RCC 7860 (cell line): ENCODE data around the gene SMURF2.

Source experiments
- DNase-seq: peaks from one replicate; pipeline ENCODE4 v3.0.0-alpha.2; 2015; ENCODE audit warnings: low spot score
- FAIRE-seq: peaks from 2 replicates; lab custom pipeline; 2012; peaks lifted over from hg19 to GRCh38; lab: Jason Lieb, UNC

Gene SMURF2

DNA sequence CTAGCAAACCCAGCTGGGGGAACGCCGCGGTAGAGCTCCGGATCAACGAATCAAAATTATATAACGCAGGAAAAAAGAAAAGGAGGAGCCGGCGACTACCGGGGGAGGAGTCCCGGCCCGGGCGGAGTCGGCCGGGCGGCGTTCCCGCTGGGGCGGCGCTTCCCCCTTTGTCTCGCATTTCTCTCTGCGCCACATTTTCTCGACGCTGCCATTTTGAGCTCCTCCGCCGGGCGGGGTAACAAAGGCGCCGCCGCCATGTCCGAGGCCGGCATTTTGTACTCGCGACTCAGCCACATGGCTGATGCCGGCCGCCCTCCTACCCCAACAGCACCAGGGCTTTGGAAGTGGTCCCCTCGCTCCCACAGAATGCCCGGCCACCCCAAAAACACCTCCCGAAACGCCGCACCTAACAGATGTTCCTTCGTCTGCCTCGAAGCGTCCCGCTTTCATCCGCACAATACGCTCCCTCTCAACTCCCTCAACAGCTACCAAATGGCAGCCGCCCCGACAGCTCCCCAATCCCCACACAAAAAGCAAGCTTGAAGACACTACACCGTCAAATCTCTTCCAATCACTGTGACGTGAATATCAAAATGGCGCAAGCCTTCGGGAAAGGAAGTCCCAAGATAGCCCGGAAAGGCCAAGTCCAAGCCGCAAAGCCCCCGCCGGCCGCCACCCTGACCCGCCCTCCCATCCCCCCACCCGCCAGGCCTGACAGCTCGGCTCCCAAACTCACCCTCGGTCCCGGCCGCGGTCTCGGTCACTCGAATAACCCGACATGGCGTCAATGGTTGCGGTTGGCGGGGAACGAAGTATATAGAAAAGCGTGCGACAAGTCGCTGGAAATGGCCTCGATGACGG is 156.5 kb downstream of the SMURF2 start:
- peak; percentile 72 for DNase-seq
- no peak for FAIRE-seq

DNA sequence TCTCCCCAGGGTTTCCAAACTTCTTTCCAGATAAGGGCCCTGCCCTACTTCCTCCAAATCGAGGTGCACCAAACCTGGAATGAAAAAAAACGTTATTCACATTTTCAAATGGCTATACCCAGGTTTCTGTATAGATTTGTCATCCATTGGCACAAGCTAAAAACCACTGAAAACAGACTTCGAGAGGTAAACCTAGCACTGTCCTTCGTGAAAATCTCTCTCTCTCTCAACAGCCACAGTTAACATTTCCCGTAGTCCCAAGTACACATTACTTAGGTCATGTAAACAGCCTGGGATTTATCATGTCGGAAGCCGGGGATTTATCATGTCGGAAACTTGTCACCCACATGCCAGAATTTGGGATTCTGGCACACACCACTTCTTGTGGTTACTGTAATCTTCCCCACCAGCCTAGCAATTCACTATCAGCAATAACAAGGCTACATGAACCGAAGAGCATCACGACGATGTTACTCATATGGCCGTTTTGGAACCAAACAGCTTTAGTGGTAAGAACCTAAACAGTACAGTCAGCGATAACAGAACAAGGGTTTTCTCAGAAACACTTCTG is 157.3 kb downstream of the SMURF2 start:
- FAIRE-seq: no peak

DNA sequence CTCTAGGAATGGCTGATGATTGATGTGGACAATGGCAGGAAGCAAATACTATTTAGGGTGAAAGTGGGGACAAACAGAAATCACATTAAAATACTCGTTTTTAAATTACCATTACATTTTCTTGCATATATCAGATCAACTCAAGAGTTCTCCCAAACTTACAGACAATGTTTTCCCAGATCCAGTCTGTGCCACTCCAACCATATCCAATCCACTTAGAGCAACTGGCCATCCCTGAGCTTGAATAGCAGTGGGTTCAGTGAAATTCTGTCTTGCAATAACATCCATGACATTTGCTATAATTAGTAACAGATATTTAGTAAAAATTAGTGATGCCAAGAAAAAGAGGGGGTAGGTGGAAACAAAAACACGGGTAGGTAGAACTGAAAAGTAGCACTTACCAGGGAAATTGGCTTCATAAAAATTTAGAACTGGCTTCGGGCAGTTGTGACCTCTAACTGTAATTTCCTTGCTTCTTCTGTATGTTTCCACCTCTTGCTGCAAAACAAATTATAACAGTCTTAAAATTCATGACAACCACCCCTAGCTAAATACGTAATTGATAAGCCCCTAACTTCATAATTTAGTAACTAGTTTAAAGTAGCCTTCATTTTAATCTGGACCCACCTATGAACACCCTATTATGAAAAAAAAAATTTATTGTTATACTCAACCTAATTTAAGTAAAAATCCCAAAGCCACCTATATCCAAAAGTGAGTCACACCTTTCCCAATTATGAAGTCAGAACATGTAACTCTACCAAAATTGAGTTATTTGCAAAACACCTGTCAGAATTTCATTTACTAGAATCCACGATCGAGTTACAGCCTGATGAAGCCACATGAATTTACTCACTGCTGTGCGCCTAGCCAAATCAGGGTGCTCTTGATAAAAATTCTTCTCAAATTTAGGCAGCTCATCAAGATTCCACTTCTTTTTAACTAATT is 158.0 kb downstream of the SMURF2 start:
- FAIRE-seq: no peak
- DNase-seq: no peak

More for the DNA sequence above, 157.3 kb downstream of the SMURF2 start:
- DNase-seq: no peak

DNA sequence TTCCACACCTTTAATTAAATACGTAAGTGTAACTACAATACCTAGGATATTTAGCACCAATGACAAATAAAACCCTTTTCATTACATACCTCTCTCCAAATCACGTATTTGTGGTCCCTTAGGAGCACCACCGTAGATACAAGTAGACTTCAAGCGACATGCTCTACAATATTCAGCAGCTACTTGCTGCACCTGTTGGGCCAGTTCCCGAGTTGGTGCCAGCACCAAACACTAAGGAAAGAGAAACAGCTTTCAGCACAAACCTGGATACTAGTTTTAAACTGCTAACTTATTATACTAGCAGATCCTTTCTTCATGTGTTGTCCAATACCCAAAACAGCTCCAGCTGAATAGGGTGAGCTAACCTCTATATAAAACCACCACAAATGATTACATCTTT is 158.8 kb downstream of the SMURF2 start:
- DNase-seq (no peak), FAIRE-seq (no peak)

DNA sequence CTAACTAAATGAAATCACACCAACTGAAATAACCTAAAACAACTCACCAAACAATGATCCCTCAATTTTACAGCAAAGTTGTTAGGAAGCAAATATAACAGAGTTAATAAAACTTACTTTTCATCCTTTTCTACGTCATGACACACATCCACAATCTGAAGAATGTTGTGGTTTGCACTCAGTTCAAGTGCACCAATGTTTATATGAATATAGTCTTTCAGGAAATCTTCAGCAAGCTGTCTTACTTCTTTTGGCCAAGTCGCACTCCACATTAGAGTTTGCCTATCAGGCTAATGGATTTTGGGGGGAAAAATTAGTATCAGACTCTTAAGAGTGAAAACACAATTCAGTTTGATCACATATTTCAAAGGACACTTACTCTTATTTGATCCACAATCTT is 159.3 kb downstream of the SMURF2 start:
- no peak for DNase-seq
- FAIRE-seq: no peak

DNA sequence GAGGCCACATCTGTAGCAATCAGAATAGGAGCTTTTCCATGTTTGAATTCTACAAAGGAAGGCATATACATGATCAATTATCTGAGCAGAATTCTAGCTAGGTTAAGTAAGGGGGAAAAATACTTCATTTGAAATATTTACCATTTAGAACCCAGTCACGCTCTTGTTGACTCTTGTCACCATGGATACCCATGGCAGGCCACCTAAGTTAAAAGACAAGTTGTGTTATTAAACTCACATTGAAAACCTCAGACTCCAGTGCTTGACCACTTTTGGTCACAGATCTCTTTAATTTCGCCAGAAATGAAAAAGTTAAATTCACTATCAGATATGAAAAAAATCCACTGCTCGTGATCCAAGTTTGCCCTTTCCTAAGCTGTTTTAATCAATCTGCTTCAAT is 160.1 kb downstream of the SMURF2 start:
- no peak for FAIRE-seq
- DNase-seq: no peak

DNA sequence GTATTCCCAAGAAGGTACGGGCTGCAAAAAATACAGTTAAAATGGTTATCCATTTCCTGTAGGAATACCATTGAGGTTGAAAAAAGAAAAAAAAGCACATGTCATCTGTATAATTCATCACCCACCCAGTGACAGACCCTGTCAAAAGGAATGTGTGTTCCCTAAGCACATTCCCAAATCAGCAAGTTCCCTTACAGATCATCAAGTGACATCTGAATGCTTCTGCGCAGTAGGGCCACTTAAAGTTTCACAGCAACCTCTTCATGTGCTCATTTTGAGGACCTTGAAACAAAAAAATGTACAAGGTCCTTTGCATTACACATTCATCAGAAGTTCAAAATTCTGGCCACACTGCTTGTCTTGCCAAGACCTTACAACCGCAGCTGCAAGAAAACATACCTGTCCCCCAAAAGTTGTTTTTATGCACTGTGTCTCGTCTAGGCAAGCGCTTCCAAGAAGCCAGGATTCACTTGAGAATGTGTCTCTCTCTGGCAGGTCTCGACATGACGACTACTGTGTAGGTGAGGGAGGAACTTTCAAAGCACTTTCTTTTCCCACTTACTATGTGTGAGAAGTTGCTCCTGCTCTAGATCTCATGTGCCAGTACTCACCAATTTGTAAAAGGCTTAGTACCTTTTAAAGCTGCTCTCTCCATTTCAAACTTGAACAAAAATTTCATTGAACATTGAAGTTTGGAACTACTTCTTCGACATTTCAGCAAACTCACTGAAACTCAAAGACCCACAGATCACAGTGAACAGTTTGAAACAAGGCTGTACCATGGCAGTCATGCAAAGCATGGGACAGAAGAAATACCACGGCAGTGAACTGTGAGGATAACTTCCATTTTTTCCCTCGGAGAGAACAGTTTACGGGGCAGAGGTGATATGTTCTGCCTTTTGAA is 161.0 kb downstream of the SMURF2 start:
- no peak for DNase-seq
- FAIRE-seq: no peak

DNA sequence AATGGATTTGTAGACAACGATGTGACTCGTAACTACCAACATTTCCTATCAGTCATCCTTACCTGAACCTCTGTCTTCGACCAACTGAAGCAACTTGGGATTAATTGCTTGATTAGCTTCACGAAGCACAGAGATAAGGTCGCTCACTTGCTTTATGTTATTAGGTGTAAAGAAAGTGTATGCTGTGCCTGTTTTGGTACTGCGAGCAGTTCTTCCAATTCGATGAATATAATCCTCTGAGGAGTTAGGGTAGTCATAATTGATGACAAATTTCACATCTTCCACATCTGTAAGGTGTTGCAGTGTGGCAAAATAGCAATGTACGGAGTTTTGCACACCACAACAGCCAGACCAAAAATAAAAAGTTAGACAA is 161.6 kb downstream of the SMURF2 start:
- DNase-seq: no peak
- FAIRE-seq: no peak

DNA sequence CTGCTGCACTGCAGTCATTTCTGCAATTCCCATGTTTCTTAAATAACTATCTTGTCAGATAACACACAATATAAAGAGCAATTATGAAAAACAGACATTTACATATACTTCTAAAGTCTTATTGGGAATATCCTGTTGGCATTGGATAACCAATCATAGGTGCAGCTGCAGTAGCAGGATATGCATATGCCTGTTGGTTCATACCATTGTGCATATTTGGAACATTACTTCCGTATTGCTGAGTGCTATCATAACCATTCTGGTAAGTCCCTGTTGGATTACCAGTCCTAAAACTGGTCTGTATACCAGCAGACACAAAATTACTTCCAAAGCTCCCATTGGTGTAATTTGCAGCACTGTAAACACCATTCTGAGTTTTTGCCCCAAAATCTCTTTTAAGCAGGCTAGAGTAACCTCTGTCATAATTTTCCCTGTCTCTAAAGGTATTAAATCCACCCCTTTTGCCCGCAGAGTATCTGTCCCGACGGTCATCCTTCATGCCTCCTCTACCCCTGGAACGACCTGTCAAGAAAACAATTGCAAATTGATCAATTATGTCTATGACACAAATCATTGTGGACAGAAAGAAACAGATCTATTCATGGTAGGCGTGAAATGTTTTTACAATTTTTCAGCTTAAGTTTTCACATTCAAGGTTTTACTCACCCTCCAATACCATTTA is 162.2 kb downstream of the SMURF2 start:
- no peak for DNase-seq
- FAIRE-seq: no peak

DNA sequence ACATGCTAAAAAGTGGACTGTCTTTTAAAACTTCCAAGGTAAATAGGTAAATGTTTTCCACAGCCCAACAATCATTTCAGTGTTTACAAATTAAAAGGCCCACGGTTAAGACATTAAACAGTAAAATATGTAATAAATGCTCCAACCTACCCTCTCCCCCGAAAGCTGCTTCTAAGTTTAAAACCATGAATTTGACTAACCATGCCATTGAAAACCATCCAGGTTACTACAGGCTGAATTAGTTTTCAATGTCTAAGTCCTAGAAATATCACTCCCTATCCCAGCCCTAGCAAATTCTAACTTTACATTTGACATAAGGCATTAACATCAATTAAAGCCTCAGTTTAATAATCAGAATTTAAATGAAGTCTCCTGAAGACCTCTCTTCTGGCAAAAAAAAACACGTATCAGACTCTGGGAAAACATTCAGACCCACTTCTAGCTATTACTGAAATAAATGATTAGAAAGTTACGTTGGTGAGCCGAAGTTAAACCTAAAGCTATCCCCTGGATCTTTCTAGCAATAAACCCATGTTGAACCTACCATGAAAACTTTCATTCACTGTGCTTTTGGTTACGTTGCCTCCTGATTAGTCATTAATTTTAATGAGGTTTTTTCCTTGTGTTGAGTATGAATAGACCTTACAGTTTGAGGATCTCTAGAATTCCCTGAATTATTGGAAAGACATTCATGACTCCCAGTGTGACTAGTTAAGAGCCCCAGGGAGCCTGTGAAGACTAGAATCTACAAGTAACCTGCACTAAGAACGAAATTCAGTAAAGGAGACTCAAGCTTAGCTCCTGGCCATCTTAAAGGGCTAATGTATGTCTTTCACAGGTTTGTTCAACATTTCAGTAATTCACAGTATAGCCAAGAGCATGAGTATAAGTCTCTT is 163.6 kb downstream of the SMURF2 start:
- DNase-seq (no peak), FAIRE-seq (no peak)

DNA sequence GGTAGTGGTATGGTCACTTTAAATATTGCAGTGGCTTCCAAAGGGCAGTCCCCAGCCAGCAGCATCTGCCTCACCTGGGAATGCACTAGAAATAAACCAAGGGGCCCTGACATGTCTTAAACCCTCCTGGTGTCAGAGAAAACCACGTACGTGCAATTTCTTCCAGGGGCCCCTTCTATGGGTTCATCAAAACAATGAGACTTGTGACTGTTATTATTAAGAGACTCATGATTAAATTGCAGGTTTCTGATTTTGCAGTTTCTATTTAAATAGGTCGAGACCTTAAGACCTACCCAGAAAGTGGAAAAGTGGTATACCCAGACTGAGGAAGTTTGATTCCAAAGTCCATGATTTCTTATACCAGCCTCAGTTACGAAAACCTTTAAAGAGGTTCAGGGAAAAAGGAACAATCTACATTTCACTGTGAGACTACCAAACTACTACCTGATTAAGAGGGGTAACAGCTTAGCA is 164.5 kb downstream of the SMURF2 start:
- no peak for DNase-seq
- no peak for FAIRE-seq

DNA sequence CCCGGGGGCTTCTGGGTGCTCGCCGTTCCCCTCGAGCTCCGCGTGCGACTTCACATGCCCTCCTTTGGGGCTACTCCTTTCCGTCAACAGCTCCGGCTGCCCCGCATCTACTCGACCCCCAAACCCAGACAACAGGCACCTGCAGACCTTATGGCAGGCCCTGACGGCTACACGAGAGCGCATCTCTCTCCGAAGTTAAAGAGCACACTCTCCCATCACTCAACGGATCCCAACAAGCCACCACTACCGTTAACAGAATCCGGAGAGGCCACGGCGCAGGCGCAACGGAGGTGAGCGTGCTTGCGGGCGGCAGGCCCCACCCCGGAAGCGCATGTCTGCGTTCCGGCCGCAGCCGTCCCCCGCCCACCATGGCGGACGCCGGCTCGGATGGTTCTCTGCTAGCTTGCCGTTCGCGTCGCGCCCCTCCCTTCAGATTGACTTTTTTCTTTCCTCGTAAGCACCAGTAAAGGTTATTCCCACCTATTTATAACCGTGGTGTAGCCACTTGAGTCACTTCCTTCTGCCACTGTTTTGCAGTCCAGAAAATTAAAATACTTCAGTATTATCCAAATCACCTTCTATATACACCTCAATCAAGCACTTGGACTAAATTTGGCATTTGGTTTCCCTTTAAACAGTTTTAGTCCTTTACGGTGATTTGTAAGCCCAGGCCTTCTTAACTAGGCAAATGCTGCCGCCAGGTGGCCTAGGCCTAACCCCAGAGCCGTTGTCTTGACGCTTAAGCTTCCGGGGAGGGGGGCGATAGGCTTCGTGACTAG is 165.1 kb downstream of the SMURF2 start, which contains the start of gene POLG2:
Gene POLG2, minus strand, starts transcription at position 269 of the 779 bp plus-strand sequence. Its CDS starts 86 bp downstream, at position 183.
- FAIRE-seq (peak; percentile 20), DNase-seq (peak; percentile 86)

DNA sequence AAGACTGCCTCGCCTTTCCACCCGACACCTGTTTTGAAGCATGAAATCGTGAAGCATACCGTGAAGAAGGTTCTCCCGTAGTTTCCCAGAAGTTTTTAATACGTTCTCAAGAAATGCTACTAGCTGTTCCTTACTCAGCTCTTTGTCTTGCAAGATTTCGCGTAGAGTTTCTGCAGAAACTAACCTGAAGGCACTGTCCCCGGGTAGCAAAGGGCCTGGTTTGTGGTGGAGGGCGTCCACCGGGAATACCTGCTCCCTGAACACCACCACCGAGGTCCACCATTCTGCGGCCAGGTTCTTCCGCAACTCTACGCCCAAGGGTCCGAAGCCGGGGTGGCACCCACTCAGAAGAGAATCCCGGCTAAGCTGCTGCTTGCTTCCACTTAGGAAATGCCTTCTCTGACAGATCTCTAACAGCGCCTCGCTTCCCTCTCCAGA is 165.7 kb downstream of the SMURF2 start:
- DNase-seq (no peak), FAIRE-seq (no peak)
